Stimulated activated CD8-positive, alpha-beta memory T cell treated with anti-CD3 and anti-CD28 coated beads, Interleukin-12 subunit alpha, Interleukin-12 subunit beta, amount 100 ng/mL, for 24 hours (primary cell): Measurements from ENCODE around the gene PPBP.

Source experiments
- DNase-seq: peaks from one replicate; pipeline ENCODE4 v3.0.0-alpha.2; 2020; ENCODE audit errors: extremely low read depth

PPBP gene

DNA sequence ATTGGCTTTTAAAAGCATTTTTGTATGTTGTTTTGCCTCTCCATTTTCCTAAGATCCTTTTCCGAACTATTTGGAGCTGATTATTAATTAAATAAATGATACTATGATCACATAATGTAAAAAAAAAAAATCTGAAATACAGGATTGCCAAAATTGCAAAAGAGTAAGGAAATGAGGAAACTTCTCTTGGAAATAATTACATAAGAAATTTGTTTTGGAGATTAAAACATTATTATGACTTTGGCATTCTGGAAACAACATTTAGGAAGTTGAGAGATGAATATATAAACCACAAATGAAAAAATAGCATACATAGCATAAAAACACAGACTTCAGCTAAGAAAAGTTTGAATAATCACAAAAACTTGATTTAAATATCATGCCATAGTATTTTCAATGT is 39.7 kb downstream of the PPBP start:
- no peak for DNase-seq

DNA sequence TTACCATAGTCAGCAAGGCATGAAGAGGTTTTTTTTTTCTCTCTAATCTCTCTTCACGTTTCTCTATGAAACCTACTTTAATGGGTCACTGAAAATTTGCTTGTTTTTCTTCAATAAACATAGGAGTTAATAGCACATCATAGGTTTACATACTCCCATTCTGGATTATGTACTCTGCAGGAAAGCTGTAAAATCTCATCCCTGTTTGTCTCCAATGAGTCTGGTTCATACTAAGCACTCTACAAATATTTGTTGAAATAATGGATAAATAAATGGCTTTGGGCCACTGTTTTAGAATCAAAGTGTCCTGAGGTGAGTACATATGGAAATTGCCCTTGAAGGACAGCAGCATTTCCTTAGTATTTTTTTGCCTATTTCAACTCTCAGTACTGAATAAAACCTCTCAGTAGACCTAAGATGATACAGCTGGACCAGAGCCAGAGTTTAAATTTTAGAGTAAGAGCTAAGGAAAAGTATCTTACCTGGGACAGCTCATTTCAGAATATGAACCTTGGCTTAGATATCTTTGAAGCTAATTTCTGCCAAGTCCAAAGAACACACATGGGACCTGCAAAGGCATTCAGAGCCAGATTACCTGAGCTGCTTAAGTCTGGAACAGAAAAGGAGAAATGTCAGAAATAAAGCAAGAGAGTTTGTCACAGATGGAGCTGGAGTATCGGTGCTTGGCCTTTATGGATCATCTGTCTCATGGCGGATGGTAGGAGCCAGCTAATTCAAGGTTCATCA is 40.6 kb downstream of the PPBP start:
- no peak for DNase-seq

DNA sequence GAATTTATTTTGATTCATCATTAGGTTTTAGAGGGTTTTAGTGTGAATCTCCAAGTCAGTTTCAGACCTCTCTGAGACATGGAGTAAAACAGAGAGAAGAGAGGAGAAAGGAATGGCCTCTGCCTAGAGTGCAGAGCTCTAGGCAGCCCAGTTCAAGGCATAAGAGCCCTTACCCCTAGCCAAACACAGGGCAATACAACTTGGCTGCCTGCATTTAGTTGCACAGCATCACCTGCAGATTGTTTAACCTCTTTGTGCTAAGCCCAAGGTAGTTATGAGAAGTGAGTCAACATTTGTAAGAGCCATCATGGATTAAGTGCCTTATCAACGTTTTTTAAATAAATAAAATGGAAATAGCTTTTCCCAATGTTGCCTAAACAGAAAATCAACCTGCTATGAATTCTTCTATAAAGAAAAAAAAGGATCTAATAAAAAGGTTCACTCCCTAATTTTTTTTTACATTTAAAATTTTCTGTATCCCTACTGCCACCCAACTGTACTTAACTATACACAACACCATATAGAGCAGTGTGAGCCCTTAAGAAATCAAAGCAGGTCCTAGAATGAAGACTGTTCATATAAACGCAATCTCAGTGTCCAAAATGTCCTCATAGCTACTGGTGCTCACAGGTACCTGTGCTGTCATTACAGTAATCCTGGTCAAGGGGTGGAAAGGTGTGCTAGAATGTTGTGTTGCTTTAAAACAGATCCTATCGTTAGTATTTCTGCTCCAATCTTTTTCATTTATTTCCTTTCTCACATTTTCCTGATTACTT is 42.1 kb downstream of the PPBP start:
- no peak for DNase-seq

DNA sequence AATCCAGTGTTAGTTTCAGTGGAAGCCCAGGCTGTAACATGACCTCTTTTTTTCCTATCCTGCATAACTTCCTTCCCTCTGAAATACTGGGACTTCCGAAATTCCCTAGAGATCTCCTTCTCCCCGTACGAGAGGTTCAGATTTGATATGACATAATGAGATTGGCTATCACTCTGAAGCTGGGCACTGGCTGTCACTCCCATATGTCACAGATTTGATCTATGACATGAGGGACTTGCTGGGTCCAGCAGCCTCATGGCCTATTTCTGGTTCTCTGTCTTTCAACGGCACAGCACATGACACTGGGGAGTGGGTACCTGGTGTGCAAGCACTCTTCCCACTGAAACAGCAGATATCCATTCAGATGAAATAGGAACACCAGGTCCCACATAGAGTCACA is 42.9 kb downstream of the PPBP start:
- DNase-seq: no peak

DNA sequence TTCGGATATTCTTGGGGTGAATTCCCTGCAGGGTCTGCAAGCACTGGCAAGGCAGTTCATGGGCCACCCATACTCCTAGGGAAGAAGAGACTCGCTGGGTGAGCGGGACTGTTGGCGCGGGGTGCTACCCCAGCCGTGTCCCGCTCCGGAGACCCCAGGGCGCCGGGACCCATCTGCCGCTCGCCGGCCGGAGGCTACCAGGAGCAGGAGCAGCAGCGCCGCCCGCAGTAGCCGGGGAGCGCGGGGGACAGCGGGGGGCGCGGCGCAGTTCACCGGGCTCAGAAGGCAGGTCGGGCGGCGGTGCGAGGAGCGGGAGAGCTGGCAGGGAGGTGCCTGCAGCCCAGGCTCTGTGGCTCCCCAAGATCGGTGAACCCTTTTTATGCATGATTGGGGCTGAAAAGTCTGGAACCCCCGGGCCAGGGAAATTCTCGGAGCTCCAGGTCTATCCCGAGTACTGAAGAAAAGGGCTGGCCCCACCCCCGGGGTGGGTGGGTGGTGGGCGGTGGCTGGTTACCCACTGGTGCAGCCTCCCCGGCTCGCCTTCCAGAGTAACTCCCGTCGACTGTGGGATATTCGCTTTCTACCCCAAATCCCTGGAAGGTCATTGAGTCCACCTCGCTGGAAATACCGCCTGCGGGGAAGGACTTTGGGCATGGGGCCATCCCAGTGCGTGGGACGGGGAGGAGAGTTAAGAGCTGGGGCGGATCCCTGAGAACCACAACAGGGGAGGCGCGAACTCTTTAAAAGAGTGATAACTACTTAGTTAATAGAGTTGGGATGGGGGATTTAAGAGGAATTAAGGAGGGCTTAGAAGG is 43.7 kb downstream of the PPBP start:
- DNase-seq: no peak

DNA sequence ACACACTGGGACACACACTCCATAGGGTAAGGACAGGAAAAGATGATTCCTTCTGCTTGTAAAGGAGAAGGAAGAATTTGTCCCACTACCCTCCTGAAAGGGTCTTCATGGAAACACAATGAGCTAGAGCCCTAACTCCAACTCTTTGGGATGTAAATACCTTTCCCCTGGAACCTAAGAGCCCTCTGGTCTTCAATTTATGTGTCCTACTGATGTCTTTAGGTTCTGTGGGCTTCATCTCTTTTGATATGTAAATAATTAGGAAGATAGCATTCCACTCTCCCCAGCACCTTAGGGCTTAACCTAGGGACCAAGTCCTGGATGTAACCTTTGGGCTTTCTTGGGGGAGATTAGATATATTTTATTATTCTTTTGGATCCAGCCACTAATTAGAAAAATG is 44.4 kb downstream of the PPBP start:
- DNase-seq: no peak

DNA sequence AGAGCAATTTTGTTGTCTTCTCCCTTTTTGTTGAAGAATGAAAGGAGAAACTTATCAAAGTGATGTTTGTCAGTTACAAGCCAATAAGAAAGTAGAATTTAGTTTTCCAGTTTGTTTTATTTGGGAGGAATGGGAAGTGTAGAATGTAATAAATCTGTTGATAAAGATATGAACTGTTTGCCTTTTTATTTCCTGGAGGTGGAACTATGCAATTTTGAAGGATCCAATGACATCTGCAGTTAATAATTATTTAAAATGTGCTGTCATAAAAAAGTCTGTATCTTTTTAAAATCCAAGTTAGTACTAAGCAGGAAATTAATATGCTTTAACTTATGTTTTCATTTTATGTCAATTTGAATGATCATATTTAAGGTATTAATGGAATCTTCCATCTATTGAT is 51.0 kb downstream of the PPBP start:
- no peak for DNase-seq
